Rectal smooth muscle tissue (tissue), 1 donor: ENCODE results near the gene CDK6.
A peak's percentile ranks its signal among the peaks of the same experiment; 100 is the strongest.

Experiments used
- H3K27ac ChIP-seq: one replicate; pipeline ENCODE4 v1.7.0; 2013; ENCODE audit warnings: low read depth, low read length, inconsistent platforms
- H3K27me3 ChIP-seq: one replicate; pipeline ENCODE4 v1.7.0; 2013; ENCODE audit warnings: low read length; ENCODE audit not compliant: control insufficient read depth, insufficient read depth
- H3K36me3 ChIP-seq: one replicate; pipeline ENCODE4 v1.7.0; 2013; ENCODE audit warnings: low read length; ENCODE audit not compliant: control insufficient read depth, insufficient read depth
- H3K4me1 ChIP-seq: one replicate; pipeline ENCODE4 v1.7.0; 2013; ENCODE audit warnings: low read length; ENCODE audit not compliant: control insufficient read depth, insufficient read depth
- H3K4me3 ChIP-seq: one replicate; pipeline ENCODE4 v1.7.0; 2013; ENCODE audit warnings: low read length
- H3K9ac ChIP-seq: one replicate; pipeline ENCODE4 v1.7.0; 2013; ENCODE audit warnings: low read length

Gene CDK6

GRCh38 chr7:92794831-92795230 is 41.5 kb downstream of the CDK6 start:
- Histone ChIP-seq H3K27me3 (no peaks in the 10 kb centered on the region), H3K4me1 (peaks cover 10% of the 10 kb centered on the region), H3K27ac (no peak overlapping the region), H3K36me3 (no peaks in the 10 kb centered on the region), H3K4me3 (no peak overlapping the region), H3K9ac (no peak overlapping the region)

GRCh38 chr7:92794391-92794790 is 42.0 kb downstream of the CDK6 start:
- H3K4me1 ChIP-seq, result peaks cover 10% of the 10 kb centered on the region

GRCh38 chr7:92793656-92794205 is 42.6 kb downstream of the CDK6 start:
- H3K36me3 ChIP-seq, result no peaks in the 10 kb centered on the region
- H3K4me3 ChIP-seq, result no peak overlapping the region
- no peak overlapping the region for H3K27ac ChIP-seq
- H3K4me1 ChIP-seq, result peaks cover 10% of the 10 kb centered on the region
- no peak overlapping the region for H3K9ac ChIP-seq
- H3K27me3 ChIP-seq, result no peaks in the 10 kb centered on the region

More at GRCh38 chr7:92794391-92794790, 42.0 kb downstream of the CDK6 start:
- Histone ChIP-seq H3K9ac (no peak overlapping the region), H3K27ac (no peak overlapping the region), H3K27me3 (no peaks in the 10 kb centered on the region), H3K4me3 (no peak overlapping the region), H3K36me3 (no peaks in the 10 kb centered on the region)

GRCh38 chr7:92790992-92791391 is 45.4 kb downstream of the CDK6 start:
- Histone ChIP-seq H3K4me3 (no peak overlapping the region), H3K27ac (no peak overlapping the region), H3K4me1 (peaks cover 8% of the 10 kb centered on the region)

GRCh38 chr7:92788559-92789183 is 47.7 kb downstream of the CDK6 start:
- H3K9ac ChIP-seq, result no peak overlapping the region
- no peak overlapping the region for H3K4me3 ChIP-seq
- no peak overlapping the region for H3K27ac ChIP-seq
- no peaks in the 10 kb centered on the region for H3K27me3 ChIP-seq
- peaks cover 10% of the 10 kb centered on the region for H3K4me1 ChIP-seq
- no peaks in the 10 kb centered on the region for H3K36me3 ChIP-seq

More at GRCh38 chr7:92790992-92791391, 45.4 kb downstream of the CDK6 start:
- Histone ChIP-seq H3K9ac (no peak overlapping the region), H3K27me3 (no peaks in the 10 kb centered on the region), H3K36me3 (no peaks in the 10 kb centered on the region)

- Histone ChIP-seq H3K36me3 (no peaks in the 10 kb centered on the region), H3K27ac (peak overlapping the region; percentile 27), H3K4me3 (no peak overlapping the region), H3K9ac (no peak overlapping the region), H3K27me3 (no peaks in the 10 kb centered on the region), H3K4me1 (peaks cover 12% of the 10 kb centered on the region)
Observed at GRCh38 chr7:92785923-92786322, 50.5 kb downstream of the CDK6 start.

- H3K27ac ChIP-seq, result no peak overlapping the region
- no peaks in the 10 kb centered on the region for H3K36me3 ChIP-seq
- H3K27me3 ChIP-seq, result no peaks in the 10 kb centered on the region
- H3K4me3 ChIP-seq, result no peak overlapping the region
- H3K9ac ChIP-seq, result no peak overlapping the region
- H3K4me1 ChIP-seq, result peaks cover 14% of the 10 kb centered on the region
Observed at GRCh38 chr7:92784935-92785334, 51.4 kb downstream of the CDK6 start.

- H3K27ac ChIP-seq, result no peak overlapping the region
- H3K9ac ChIP-seq, result no peak overlapping the region
- H3K36me3 ChIP-seq, result no peaks in the 10 kb centered on the region
- H3K4me1 ChIP-seq, result peaks cover 14% of the 10 kb centered on the region
- no peaks in the 10 kb centered on the region for H3K27me3 ChIP-seq
- H3K4me3 ChIP-seq, result no peak overlapping the region
Observed at GRCh38 chr7:92783260-92784201, 52.8 kb downstream of the CDK6 start.

GRCh38 chr7:92782855-92783254 is 53.5 kb downstream of the CDK6 start:
- Histone ChIP-seq H3K9ac (no peak overlapping the region), H3K36me3 (no peaks in the 10 kb centered on the region), H3K27ac (no peak overlapping the region), H3K4me1 (peaks cover 14% of the 10 kb centered on the region), H3K4me3 (no peak overlapping the region), H3K27me3 (no peaks in the 10 kb centered on the region)

- H3K9ac ChIP-seq, result no peak overlapping the region
- H3K27ac ChIP-seq, result no peak overlapping the region
- no peak overlapping the region for H3K4me3 ChIP-seq
- no peaks in the 10 kb centered on the region for H3K27me3 ChIP-seq
- peaks cover 14% of the 10 kb centered on the region for H3K4me1 ChIP-seq
- H3K36me3 ChIP-seq, result no peaks in the 10 kb centered on the region
Observed at GRCh38 chr7:92782236-92782635, 54.1 kb downstream of the CDK6 start.

GRCh38 chr7:92781117-92781720 is 55.2 kb downstream of the CDK6 start:
- Histone ChIP-seq H3K27me3 (no peaks in the 10 kb centered on the region), H3K4me1 (peaks cover 14% of the 10 kb centered on the region), H3K9ac (no peak overlapping the region), H3K36me3 (no peaks in the 10 kb centered on the region), H3K27ac (no peak overlapping the region), H3K4me3 (no peak overlapping the region)

GRCh38 chr7:92778972-92779371 is 57.4 kb downstream of the CDK6 start:
- Histone ChIP-seq H3K36me3 (no peaks in the 10 kb centered on the region), H3K4me1 (peaks cover 4% of the 10 kb centered on the region), H3K4me3 (no peak overlapping the region), H3K27ac (no peak overlapping the region), H3K9ac (no peak overlapping the region), H3K27me3 (no peaks in the 10 kb centered on the region)
